Mucosa of rectum (tissue), 2 donors: ENCODE data around the gene HLA-DMB.

Experiments
- H3K27ac ChIP-seq, 2 donors: one replicate each; pipeline ENCODE4 v1.7.0; 2013; ENCODE audit warnings: inconsistent platforms in 2 of 2, low read depth in 2 of 2, low read length in 2 of 2
- H3K27me3 ChIP-seq, 2 donors: one replicate each; pipeline ENCODE4 v1.7.0; 2013; ENCODE audit warnings: low read length in 2 of 2; ENCODE audit not compliant: control insufficient read depth in 2 of 2, insufficient read depth in 2 of 2
- H3K36me3 ChIP-seq, 2 donors: one replicate each; pipeline ENCODE4 v1.7.0; 2013; ENCODE audit warnings: low read length in 2 of 2; ENCODE audit not compliant: control insufficient read depth in 2 of 2, insufficient read depth in 2 of 2
- H3K4me1 ChIP-seq, 2 donors: one replicate each; pipeline ENCODE4 v1.7.0; 2013; ENCODE audit warnings: low read length in 2 of 2, mild to moderate bottlenecking in 1 of 2; ENCODE audit not compliant: control insufficient read depth in 2 of 2, insufficient read depth in 2 of 2
- H3K4me3 ChIP-seq, 2 donors: one replicate each; pipeline ENCODE4 v1.7.0; 2013; ENCODE audit warnings: low read length in 2 of 2
- H3K9ac ChIP-seq, 2 donors: one replicate each; pipeline ENCODE4 v1.7.0; 2013; ENCODE audit warnings: low read length in 2 of 2, low read depth in 1 of 2, mild to moderate bottlenecking in 1 of 2
- H3K9me3 ChIP-seq, 2 donors: one replicate each; pipeline ENCODE4 v1.7.0; 2013; ENCODE audit warnings: low read length in 2 of 2; ENCODE audit not compliant: control insufficient read depth in 2 of 2
- donor health status: healthy.
- donor health status: Normal muscosa, but diverticular disease.

The HLA-DMB gene

DNA sequence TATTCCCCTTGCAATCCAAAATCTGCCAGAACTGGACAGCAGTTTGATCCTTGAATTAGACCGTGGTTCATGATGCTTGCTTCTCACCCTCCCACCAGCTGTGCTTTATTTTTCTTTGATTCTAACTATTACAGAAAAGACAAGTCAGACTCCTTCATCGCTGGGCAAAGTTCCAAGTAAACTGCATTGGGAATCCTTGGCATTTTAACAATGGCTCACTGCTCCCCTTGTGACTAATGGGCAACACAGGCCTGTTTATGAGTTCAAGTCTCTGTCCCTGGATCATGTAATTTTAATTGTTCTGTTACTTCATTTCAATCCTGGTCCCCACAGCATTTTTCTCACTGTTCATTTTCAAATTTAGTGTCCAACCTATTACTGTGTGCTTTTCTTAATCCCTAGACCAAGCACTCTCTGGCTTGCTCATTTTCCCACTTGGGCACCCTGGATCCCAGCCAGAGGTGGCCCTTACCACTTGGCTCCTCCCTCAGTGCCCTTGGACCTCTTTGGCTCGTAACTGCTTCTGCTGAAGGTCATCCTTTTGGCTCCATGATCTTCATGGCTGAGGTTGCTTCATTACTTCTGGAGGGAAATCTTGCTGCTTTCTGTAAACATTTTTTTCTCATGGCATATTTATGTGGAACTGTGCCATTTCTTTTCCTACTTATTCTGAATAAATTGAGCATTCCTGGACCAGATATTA lies 54.0 kb downstream of the HLA-DMB start:
- Histone ChIP-seq H3K4me3 (no peak overlapping the region), H3K36me3 (no peaks in the 10 kb centered on the region), H3K27ac (no peak overlapping the region), H3K27me3 (no peaks in the 10 kb centered on the region), H3K9me3 (no peaks in the 10 kb centered on the region), H3K9ac (no peak overlapping the region), H3K4me1 (peaks cover 0 to 2% of the 10 kb centered on the region in 2 donors)

DNA sequence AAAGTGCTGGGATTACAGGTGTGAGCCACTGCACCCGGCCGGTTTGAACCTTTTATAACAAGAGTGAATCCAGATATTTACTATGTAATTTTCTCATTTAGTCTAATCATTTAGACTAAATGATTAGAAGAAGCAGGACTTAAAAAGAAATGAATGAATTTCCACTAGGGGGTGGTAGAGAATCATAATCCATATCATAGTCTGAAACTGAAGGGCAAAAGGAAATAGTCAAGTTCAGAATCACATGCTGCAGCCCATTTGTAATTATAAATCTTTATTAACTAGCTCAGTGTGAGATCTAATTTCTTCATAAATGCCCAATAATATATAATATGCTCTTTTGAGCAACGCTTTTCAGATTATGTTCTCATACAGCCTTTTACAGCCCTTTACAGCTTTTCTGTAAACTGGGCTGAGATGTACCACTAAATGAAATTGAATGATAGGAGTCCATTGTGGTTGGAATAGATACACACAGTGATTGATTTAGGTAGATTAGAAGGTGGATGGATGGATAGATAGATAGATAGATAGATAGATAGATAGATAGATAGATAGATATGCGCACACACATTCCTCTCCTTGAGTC lies 55.0 kb downstream of the HLA-DMB start:
- Histone ChIP-seq H3K4me3 (no peak overlapping the region), H3K27ac (no peak overlapping the region), H3K9ac (no peak overlapping the region), H3K4me1 (peaks cover 0 to 2% of the 10 kb centered on the region in 2 donors), H3K27me3 (no peaks in the 10 kb centered on the region), H3K9me3 (no peaks in the 10 kb centered on the region), H3K36me3 (no peaks in the 10 kb centered on the region)
